HG02973 (cell line): ENCODE data around the gene MYCN.

Source experiments
- ATAC-seq: cut with Tn5 transposase; IDR thresholded peaks from one replicate; pipeline ENCODE4 v1.9.1; 2021; ENCODE audit warnings: moderate library complexity; ENCODE audit not compliant: unreplicated experiment

Gene MYCN

GRCh38 chr2:15974565-15975260 lies 34.4 kb downstream of the MYCN start:
- ATAC-seq: no peak

GRCh38 chr2:15975261-15975600 lies 34.9 kb downstream of the MYCN start:
- no peak for ATAC-seq

- no peak for ATAC-seq
These were observed 35.3 kb downstream of the MYCN start for GRCh38 chr2:15975676-15976075.

GRCh38 chr2:15976354-15976753 lies 36.0 kb downstream of the MYCN start:
- ATAC-seq: no peak

GRCh38 chr2:15979051-15979758 lies 38.9 kb downstream of the MYCN start:
- ATAC-seq: no peak

- ATAC-seq: no peak
These were observed 39.6 kb downstream of the MYCN start for GRCh38 chr2:15979759-15980604.

GRCh38 chr2:15980605-15981098 lies 40.3 kb downstream of the MYCN start:
- no peak for ATAC-seq

- no peak for ATAC-seq
These were observed 41.3 kb downstream of the MYCN start for GRCh38 chr2:15981646-15982045.

GRCh38 chr2:15982285-15983044 lies 42.1 kb downstream of the MYCN start:
- ATAC-seq: no peak

- ATAC-seq: no peak
These were observed 43.1 kb downstream of the MYCN start for GRCh38 chr2:15983496-15983895.

GRCh38 chr2:15984368-15985255 lies 44.3 kb downstream of the MYCN start:
- ATAC-seq: no peak

- no peak for ATAC-seq
These were observed 45.2 kb downstream of the MYCN start for GRCh38 chr2:15985531-15985930.

GRCh38 chr2:15986068-15986560 lies 45.8 kb downstream of the MYCN start:
- ATAC-seq: no peak

GRCh38 chr2:15986644-15987043 lies 46.3 kb downstream of the MYCN start:
- no peak for ATAC-seq

GRCh38 chr2:15988733-15989132 lies 48.4 kb downstream of the MYCN start:
- no peak for ATAC-seq

GRCh38 chr2:15989559-15989958 lies 49.2 kb downstream of the MYCN start:
- ATAC-seq: no peak

GRCh38 chr2:15990151-15991101 lies 50.1 kb downstream of the MYCN start:
- ATAC-seq: no peak

- no peak for ATAC-seq
These were observed 50.9 kb downstream of the MYCN start for GRCh38 chr2:15991231-15991630.
